SU-DHL-6 (cell line): ENCODE measurements around the gene UBR4.

ENCODE experiments used
- H2AFZ ChIP-seq: fragments of 200-600 bp; sonication (generic); 2 replicates; pipeline ENCODE4 v1.6.1; 2014; ENCODE audit warnings: low read depth, mild to moderate bottlenecking, moderate library complexity, mixed read lengths, antibody characterized with exemption, low read length; ENCODE audit not compliant: severe bottlenecking
- H3F3A ChIP-seq: fragments of 200-600 bp; shearing (Covaris generic); 2 replicates; pipeline ENCODE4 v1.6.0; 2016; ENCODE audit warnings: antibody characterized with exemption, mild to moderate bottlenecking; ENCODE audit not compliant: insufficient read depth
- H3K27ac ChIP-seq: fragments of 200-600 bp; sonication (generic); 2 replicates; pipeline ENCODE4 v1.5.1; 2016; ENCODE audit warnings: low read depth, mild to moderate bottlenecking, low read length, moderate library complexity, mixed read lengths
- H3K27me3 ChIP-seq: fragments of 200-600 bp; sonication (generic), shearing (Covaris generic); 2 replicates; pipeline ENCODE4 v1.6.0; 2014; ENCODE audit warnings: mild to moderate bottlenecking, low read length
- H3K36me3 ChIP-seq: fragments of 200-600 bp; sonication (generic); 2 replicates; pipeline ENCODE4 v1.6.1; 2014; ENCODE audit warnings: mild to moderate bottlenecking, low read length, mixed read lengths
- H3K4me2 ChIP-seq: fragments of 300-600, 200-600 bp; shearing (Covaris generic), sonication (generic); 2 replicates; pipeline ENCODE4 v1.6.0; 2014; ENCODE audit warnings: low read length, low read depth, mild to moderate bottlenecking; ENCODE audit not compliant: poor library complexity, severe bottlenecking
- H3K4me3 ChIP-seq: fragments of 200-600 bp; sonication (generic); 2 replicates; pipeline ENCODE4 v1.5.1; 2014; ENCODE audit warnings: antibody characterized with exemption, low read length, mild to moderate bottlenecking, mixed read lengths; ENCODE audit not compliant: insufficient read depth, poor library complexity, severe bottlenecking
- H3K79me2 ChIP-seq: fragments of 200-600 bp; sonication (generic); 2 replicates; pipeline ENCODE4 v1.6.1; 2014; ENCODE audit warnings: mild to moderate bottlenecking, low read length, moderate library complexity; ENCODE audit not compliant: insufficient read depth
- H3K9ac ChIP-seq: fragments of 200-600 bp; sonication (generic); 2 replicates; pipeline ENCODE4 v1.7.0; 2014; ENCODE audit warnings: mild to moderate bottlenecking, low read length
- H3K9me2 ChIP-seq: fragments of 200-600 bp; sonication (generic); replicated peaks from 2 replicates; pipeline ENCODE4 v1.6.1; 2014; ENCODE audit warnings: low read length; ENCODE audit not compliant: insufficient read depth
- H3K9me3 ChIP-seq: fragments of 200-600 bp; sonication (generic); 2 replicates; pipeline ENCODE4 v1.6.1; 2014; ENCODE audit warnings: low read length, mixed read lengths; ENCODE audit not compliant: insufficient read depth
- H4K20me1 ChIP-seq: fragments of 200-600 bp; sonication (generic); 2 replicates; pipeline ENCODE4 v1.6.1; 2014; ENCODE audit warnings: low read depth, mild to moderate bottlenecking, antibody characterized with exemption, low read length, moderate library complexity, mixed read lengths
- EZH2phosphoT487 ChIP-seq: fragments of 200-600 bp; sonication (generic), shearing (Covaris generic); conservative IDR thresholded peaks from 2 replicates; pipeline ENCODE4 v1.6.1; 2018; ENCODE audit warnings: mild to moderate bottlenecking, antibody characterized with exemption, low read length, moderate library complexity, mixed read lengths
- TF ChIP-seq, protein P1 (sequence below): fragments of 200-600 bp; sonication (generic); IDR thresholded peaks from one replicate; pipeline ENCODE4 v1.5.1; 2017; ENCODE audit warnings: antibody characterized with exemption, mild to moderate bottlenecking, low read length, moderate library complexity; ENCODE audit not compliant: insufficient read depth, poor library complexity, severe bottlenecking

The UBR4 gene

DNA sequence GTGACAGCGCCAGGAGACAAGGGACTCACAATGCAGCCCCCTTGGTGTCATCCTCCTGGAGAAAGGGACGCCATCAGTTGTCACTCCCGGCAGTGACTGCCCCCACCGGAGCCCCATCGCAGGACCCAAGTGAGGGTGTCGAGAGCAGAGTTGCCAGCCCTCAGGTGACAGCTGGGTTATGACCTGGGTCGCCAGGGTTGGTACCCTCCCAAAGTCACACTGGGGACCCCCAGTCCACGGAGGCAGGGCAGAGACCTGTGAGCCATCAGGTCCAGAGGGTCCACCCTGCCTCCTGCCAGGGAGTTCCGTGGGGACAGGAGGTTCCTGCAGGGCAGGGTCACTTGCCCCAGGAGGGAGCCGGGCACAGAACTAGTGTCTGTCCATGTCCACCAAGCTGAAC lies 175.3 kb downstream of the UBR4 start:
- Histone ChIP-seq H3K4me2 (no peak overlapping the region), H3K9me2 (no peaks in the 10 kb centered on the region), H2AFZ (no peak overlapping the region), H3F3A (no peaks in the 10 kb centered on the region), H3K36me3 (no peaks in the 10 kb centered on the region), H3K9me3 (no peaks in the 10 kb centered on the region), H3K9ac (no peak overlapping the region), H3K4me3 (no peak overlapping the region), H3K79me2 (no peaks in the 10 kb centered on the region), H4K20me1 (no peaks in the 10 kb centered on the region), H3K27me3 (no peaks in the 10 kb centered on the region), H3K27ac (no peak overlapping the region)
- TF ChIP-seq, protein P1, sequence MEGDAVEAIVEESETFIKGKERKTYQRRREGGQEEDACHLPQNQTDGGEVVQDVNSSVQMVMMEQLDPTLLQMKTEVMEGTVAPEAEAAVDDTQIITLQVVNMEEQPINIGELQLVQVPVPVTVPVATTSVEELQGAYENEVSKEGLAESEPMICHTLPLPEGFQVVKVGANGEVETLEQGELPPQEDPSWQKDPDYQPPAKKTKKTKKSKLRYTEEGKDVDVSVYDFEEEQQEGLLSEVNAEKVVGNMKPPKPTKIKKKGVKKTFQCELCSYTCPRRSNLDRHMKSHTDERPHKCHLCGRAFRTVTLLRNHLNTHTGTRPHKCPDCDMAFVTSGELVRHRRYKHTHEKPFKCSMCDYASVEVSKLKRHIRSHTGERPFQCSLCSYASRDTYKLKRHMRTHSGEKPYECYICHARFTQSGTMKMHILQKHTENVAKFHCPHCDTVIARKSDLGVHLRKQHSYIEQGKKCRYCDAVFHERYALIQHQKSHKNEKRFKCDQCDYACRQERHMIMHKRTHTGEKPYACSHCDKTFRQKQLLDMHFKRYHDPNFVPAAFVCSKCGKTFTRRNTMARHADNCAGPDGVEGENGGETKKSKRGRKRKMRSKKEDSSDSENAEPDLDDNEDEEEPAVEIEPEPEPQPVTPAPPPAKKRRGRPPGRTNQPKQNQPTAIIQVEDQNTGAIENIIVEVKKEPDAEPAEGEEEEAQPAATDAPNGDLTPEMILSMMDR, result no peak
- no peak for TF ChIP-seq EZH2phosphoT487

DNA sequence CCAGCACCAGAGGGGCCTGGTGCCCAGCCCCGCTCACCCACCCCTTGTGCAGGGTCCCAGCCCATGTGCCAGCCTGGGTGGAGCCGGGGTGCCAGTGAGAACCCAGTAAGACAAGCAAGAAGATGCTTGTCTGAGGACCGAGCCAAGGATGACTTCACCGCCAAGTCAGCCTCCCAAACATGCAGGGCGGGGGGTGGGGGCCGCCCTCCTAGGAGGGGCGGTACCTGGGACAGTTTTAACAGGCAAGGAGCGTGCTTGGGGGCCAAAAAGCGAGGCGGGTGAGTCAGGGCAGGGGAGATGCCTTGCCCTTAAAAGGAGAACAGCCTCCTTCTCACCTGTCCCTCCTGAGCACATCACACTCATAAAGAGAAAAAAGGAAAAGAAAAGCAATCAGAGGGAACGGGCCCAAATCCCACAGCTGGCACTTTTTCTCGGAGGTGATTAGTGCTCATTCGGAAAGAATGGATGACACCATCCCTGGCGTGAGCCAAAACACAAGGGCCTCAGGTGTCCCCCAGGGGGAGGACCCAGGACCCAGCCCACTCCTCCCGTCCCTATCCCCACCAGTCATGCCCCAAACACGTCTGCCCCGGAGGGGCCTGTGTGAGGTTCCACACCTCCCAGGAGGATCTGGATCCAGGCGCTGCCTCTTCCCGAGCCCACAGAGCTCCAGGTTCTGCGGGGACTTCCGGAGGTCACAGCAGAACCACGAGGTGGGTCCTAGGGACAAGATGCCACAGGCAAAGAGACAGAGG lies 176.0 kb downstream of the UBR4 start:
- no peaks in the 10 kb centered on the region for H3K36me3 ChIP-seq
- H3K9me2 ChIP-seq, result no peaks in the 10 kb centered on the region
- H3F3A ChIP-seq, result no peaks in the 10 kb centered on the region
- H3K27me3 ChIP-seq, result no peaks in the 10 kb centered on the region
- H4K20me1 ChIP-seq, result no peaks in the 10 kb centered on the region
- TF ChIP-seq EZH2phosphoT487, result no peak
- TF ChIP-seq, protein P1, result no peak
- H2AFZ ChIP-seq, result no peak overlapping the region
- H3K4me2 ChIP-seq, result no peak overlapping the region
- no peaks in the 10 kb centered on the region for H3K79me2 ChIP-seq
- no peaks in the 10 kb centered on the region for H3K9me3 ChIP-seq
- no peak overlapping the region for H3K9ac ChIP-seq
- H3K4me3 ChIP-seq, result no peak overlapping the region
- H3K27ac ChIP-seq, result no peak overlapping the region

DNA sequence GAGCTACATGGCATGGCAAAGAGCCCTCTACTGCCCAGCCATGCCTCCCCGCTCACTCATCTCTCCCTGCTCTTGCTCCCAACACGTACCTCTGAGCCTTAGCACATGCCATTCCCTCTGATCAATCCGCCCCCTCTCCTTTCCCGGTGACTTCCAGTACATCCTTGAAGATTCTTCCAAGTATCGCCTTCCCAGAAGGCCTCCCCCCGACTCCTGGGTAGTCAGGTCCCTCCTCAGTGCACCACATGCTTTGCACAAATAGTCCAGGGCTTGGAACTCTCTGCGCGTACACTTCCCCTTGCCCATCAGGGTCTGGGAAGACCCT lies 176.6 kb downstream of the UBR4 start:
- H3K4me2 ChIP-seq, result no peak overlapping the region
- H4K20me1 ChIP-seq, result no peaks in the 10 kb centered on the region
- H3K36me3 ChIP-seq, result no peaks in the 10 kb centered on the region
- H3K9me2 ChIP-seq, result no peaks in the 10 kb centered on the region
- H3K27ac ChIP-seq, result no peak overlapping the region
- no peak for TF ChIP-seq EZH2phosphoT487
- TF ChIP-seq, protein P1, result no peak
- no peak overlapping the region for H3K9ac ChIP-seq
- no peaks in the 10 kb centered on the region for H3K79me2 ChIP-seq
- no peaks in the 10 kb centered on the region for H3K9me3 ChIP-seq
- no peaks in the 10 kb centered on the region for H3K27me3 ChIP-seq
- no peaks in the 10 kb centered on the region for H3F3A ChIP-seq
- no peak overlapping the region for H2AFZ ChIP-seq
- no peak overlapping the region for H3K4me3 ChIP-seq
